ENCODE measurements around the gene GRM5.
"Not testable (repeated sequence)": the region's sequence is repeated elsewhere in the genome, so short reads cannot be mapped to it uniquely, and the experiment has no call there.

The GRM5 gene

GRCh38 chr11:89065651-89066201, at the start of gene GRM5:
TSS of gene GRM5 (minus strand) at chr11:89065982. CDS start at chr11:89047872, 18,110 bp downstream.
- not testable (repeated sequence) for H3K27ac ChIP-seq, H3K4me3 ChIP-seq

- H3K4me3 ChIP-seq, H3K27ac ChIP-seq: not testable (repeated sequence)
These were observed 32.2 kb upstream of the GRM5 start for GRCh38 chr11:89097956-89098355.

- H3K27ac ChIP-seq, H3K4me3 ChIP-seq: not testable (repeated sequence)
These were observed 28.0 kb upstream of the GRM5 start for GRCh38 chr11:89093806-89094205.

GRCh38 chr11:89084951-89085350, 19.2 kb upstream of the GRM5 start:
- H3K4me3 ChIP-seq, H3K27ac ChIP-seq: not testable (repeated sequence)

GRCh38 chr11:89070911-89071310, 5.1 kb upstream of the GRM5 start:
- not testable (repeated sequence) for H3K4me3 ChIP-seq, H3K27ac ChIP-seq

- Histone ChIP-seq H3K4me3 (no peak overlapping the region), H3K27ac (no peak overlapping the region)
These were observed 1.5 kb upstream of the GRM5 start for GRCh38 chr11:89067264-89067663.

GRCh38 chr11:89065066-89065465, 716 bp downstream of the GRM5 start:
- H3K27ac ChIP-seq: no peak overlapping the region

GRCh38 chr11:89063481-89063951, 2.3 kb downstream of the GRM5 start:
- not testable (repeated sequence) for H3K4me3 ChIP-seq, H3K27ac ChIP-seq

More at GRCh38 chr11:89065066-89065465, 716 bp downstream of the GRM5 start:
- H3K4me3 ChIP-seq: no peak overlapping the region

GRCh38 chr11:89062771-89063298, 2.9 kb downstream of the GRM5 start:
- not testable (repeated sequence) for H3K4me3 ChIP-seq, H3K27ac ChIP-seq

GRCh38 chr11:89061839-89062238, 3.9 kb downstream of the GRM5 start:
- H3K4me3 ChIP-seq, H3K27ac ChIP-seq: not testable (repeated sequence)

- not testable (repeated sequence) for H3K4me3 ChIP-seq, H3K27ac ChIP-seq
These were observed 8.4 kb downstream of the GRM5 start for GRCh38 chr11:89057406-89057805.

- Histone ChIP-seq H3K27ac (no peak overlapping the region), H3K4me3 (no peak overlapping the region)
These were observed 13.6 kb downstream of the GRM5 start for GRCh38 chr11:89052220-89052619.

GRCh38 chr11:89047159-89047558, 18.6 kb downstream of the GRM5 start:
- H3K4me3 ChIP-seq, H3K27ac ChIP-seq: not testable (repeated sequence)

- H3K4me3 ChIP-seq, H3K27ac ChIP-seq: not testable (repeated sequence)
These were observed 21.8 kb downstream of the GRM5 start for GRCh38 chr11:89043861-89044588.

- not testable (repeated sequence) for H3K4me3 ChIP-seq, H3K27ac ChIP-seq
These were observed 36.1 kb downstream of the GRM5 start for GRCh38 chr11:89029671-89030070.

GRCh38 chr11:89021339-89021738, 44.4 kb downstream of the GRM5 start:
- H3K4me3 ChIP-seq: no peak overlapping the region

GRCh38 chr11:89019827-89020547, 45.8 kb downstream of the GRM5 start:
- H3K4me3 ChIP-seq, H3K27ac ChIP-seq: not testable (repeated sequence)

More at GRCh38 chr11:89021339-89021738, 44.4 kb downstream of the GRM5 start:
- H3K27ac ChIP-seq: no peak overlapping the region

- H3K4me3 ChIP-seq: no peak overlapping the region
- no peak overlapping the region for H3K27ac ChIP-seq
These were observed 49.6 kb downstream of the GRM5 start for GRCh38 chr11:89016214-89016613.

GRCh38 chr11:89015614-89016013, 50.2 kb downstream of the GRM5 start:
- Histone ChIP-seq H3K4me3 (no peak overlapping the region), H3K27ac (no peak overlapping the region)

- not testable (repeated sequence) for H3K27ac ChIP-seq, H3K4me3 ChIP-seq
These were observed 64.9 kb downstream of the GRM5 start for GRCh38 chr11:89000852-89001251.

GRCh38 chr11:88979641-88980040, 86.1 kb downstream of the GRM5 start:
- Histone ChIP-seq H3K27ac (no peak overlapping the region), H3K4me3 (no peak overlapping the region)

Measured in skin epidermis (tissue), 12 donors.